ENCODE measurements around the gene LBH. TPM values are rescaled to one million over a fixed set of nuclear protein-coding genes. Genes with fewer than 3 reads are reported as not detected.

The LBH gene
- total RNA-seq, 4 donors from 2014 or later = 120 to 1,007 (median 283) TPM

DNA sequence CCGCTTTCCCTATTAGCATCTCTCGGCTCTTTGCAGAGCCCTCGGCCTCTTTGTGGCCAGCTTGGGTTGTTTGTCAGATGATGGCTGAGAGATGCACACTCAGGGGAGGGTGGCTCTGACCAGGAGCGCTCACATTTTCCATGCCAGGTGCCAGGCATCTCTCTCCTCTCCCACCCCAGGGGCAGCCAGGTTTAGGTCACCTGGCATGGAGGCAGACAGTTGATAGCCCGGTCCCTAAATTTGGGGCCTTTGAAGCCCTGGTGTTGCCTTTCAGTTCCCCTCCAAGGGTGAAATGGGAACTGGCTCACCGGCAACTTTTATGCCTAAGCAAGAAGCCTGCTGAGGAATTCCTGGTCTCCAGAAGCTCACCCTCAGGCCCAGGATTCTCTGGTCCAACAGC is 19.1 kb downstream of the LBH start:
- Histone ChIP-seq H3K4me3 (no peak overlapping the region), H3K9me3 (no peaks in the 10 kb centered on the region), H3K27ac (replicated peaks in 1 of 4) (peak overlapping the region in 3 of 4 donors; percentile 9 to 30 (median 24)), H3K36me3 (peaks cover 0 to 10% (median 3%) of the 10 kb centered on the region in 4 donors), H3K27me3 (no peaks in the 10 kb centered on the region), H3K4me1 (peaks cover 68 to 81% (median 76%) of the 10 kb centered on the region in 4 donors)
- intact Hi-C loops (cut with DNase I) = no loop called here
- WGBS = 91% methylated on average over 6 of the region's 6 CpGs
- DNase-seq (ENCODE audit: extremely low spot score) = no peak
- TF ChIP-seq POLR2A (IDR thresholded peaks at IDR 0.05; ENCODE audit: low read depth) = no peak
- no peak for TF ChIP-seq POLR2AphosphoS5 (IDR thresholded peaks at IDR 0.05)

DNA sequence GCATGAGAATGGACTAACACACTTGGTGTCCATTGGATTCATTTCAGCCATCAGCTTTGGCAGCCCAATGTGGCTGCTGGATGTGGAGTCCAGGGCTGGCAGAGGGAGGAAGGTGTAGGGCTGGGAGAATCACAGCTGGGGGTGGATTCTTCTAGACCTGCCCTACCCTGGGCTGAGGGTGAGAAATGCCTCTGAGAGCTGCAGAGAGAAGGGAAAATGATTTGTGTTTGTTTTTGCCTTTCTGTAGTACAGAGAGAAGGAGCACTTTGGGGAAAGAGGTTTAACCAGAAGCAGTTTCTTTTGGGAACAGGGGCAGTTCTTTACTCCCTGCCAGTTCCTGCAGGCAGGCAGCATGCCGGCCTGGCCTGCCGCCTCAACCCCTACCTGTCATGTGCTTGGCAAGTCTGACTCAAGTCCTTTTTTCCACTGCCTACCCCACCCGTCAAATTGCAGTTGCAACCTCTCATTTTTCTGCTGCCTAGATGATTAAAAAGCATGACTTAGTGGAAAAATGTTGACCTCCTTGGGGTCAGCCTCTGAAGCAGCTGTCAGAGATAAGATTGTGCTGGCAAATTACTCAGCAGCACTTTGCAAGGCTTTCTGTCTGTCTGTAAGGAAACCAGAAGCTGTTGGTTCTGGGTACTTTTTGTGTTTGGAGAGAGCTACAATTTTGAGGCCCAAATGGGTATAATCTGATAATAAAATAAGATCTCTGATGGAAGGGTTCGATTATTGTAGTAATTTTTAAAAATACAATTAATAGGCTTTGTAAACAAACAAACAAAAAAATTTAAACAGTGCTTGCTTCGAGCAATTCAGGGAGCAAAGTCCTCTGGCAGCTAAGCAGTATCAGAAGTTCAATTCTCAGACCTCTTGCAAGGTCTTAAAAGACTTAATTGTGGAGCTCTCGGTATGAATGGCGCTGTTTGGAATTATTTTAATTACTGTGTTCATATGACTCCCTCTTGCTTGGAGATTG is 21.7 kb downstream of the LBH start:
- WGBS = 33% methylated on average over 7 of the region's 7 CpGs
- H3K27ac ChIP-seq (replicated peaks in 1 of 4) = peak overlapping the region; percentile 41 to 76 (median 58)
- intact Hi-C loops (cut with DNase I) = no loop called here
- H3K36me3 ChIP-seq = peaks cover 15 to 33% (median 28%) of the 10 kb centered on the region in 4 donors
- no peak overlapping the region for H3K4me3 ChIP-seq
- no peaks in the 10 kb centered on the region for H3K27me3 ChIP-seq
- TF ChIP-seq POLR2A (IDR thresholded peaks at IDR 0.05; ENCODE audit: low read depth) (no peak), POLR2AphosphoS5 (IDR thresholded peaks at IDR 0.05) (peak; percentile 51 to 65)
- no peaks in the 10 kb centered on the region for H3K9me3 ChIP-seq
- H3K4me1 ChIP-seq = peaks cover 75 to 84% (median 79%) of the 10 kb centered on the region in 4 donors
- DNase-seq (ENCODE audit: extremely low spot score) = no peak

- peaks cover 25 to 44% (median 38%) of the 10 kb centered on the region in 4 donors for H3K36me3 ChIP-seq
- TF ChIP-seq EP300 (IDR thresholded peaks at IDR 0.05) = no peak
- TF ChIP-seq POLR2A (IDR thresholded peaks at IDR 0.05; ENCODE audit: low read depth) = no peak
- TF ChIP-seq POLR2AphosphoS5 (IDR thresholded peaks at IDR 0.05) = no peak
- TF ChIP-seq, protein P1, sequence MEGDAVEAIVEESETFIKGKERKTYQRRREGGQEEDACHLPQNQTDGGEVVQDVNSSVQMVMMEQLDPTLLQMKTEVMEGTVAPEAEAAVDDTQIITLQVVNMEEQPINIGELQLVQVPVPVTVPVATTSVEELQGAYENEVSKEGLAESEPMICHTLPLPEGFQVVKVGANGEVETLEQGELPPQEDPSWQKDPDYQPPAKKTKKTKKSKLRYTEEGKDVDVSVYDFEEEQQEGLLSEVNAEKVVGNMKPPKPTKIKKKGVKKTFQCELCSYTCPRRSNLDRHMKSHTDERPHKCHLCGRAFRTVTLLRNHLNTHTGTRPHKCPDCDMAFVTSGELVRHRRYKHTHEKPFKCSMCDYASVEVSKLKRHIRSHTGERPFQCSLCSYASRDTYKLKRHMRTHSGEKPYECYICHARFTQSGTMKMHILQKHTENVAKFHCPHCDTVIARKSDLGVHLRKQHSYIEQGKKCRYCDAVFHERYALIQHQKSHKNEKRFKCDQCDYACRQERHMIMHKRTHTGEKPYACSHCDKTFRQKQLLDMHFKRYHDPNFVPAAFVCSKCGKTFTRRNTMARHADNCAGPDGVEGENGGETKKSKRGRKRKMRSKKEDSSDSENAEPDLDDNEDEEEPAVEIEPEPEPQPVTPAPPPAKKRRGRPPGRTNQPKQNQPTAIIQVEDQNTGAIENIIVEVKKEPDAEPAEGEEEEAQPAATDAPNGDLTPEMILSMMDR (IDR thresholded peaks at IDR 0.05) = no peak
Observed at GRCh38 chr2:30253873-30254684, 22.7 kb downstream of the LBH start.

GRCh38 chr2:30254685-30255001 is 23.3 kb downstream of the LBH start:
- no peak for DNase-seq (ENCODE audit: extremely low spot score)
- Histone ChIP-seq H3K4me3 (no peak overlapping the region), H3K27ac (replicated peaks in 1 of 4) (peak overlapping the region in 3 of 4 donors; percentile 16 to 54 (median 34)), H3K27me3 (no peaks in the 10 kb centered on the region), H3K4me1 (peaks cover 59 to 68% (median 63%) of the 10 kb centered on the region in 4 donors), H3K9me3 (no peaks in the 10 kb centered on the region), H3K36me3 (peaks cover 31 to 48% (median 42%) of the 10 kb centered on the region in 4 donors)
- TF ChIP-seq, protein P1 (IDR thresholded peaks at IDR 0.05) = no peak
- TF ChIP-seq POLR2A (IDR thresholded peaks at IDR 0.05; ENCODE audit: low read depth) (no peak), EP300 (IDR thresholded peaks at IDR 0.05) (no peak), POLR2AphosphoS5 (IDR thresholded peaks at IDR 0.05) (no peak)
- intact Hi-C loops (cut with DNase I) = no loop called here
- WGBS = 100% methylated on average over 1 of the region's 1 CpG

More at GRCh38 chr2:30253873-30254684, 22.7 kb downstream of the LBH start:
- Histone ChIP-seq H3K27ac (replicated peaks in 1 of 4) (peak overlapping the region in 3 of 4 donors; percentile 54 to 76 (median 65)), H3K4me1 (peaks cover 65 to 73% (median 68%) of the 10 kb centered on the region in 4 donors), H3K27me3 (no peaks in the 10 kb centered on the region), H3K4me3 (no peak overlapping the region), H3K9me3 (no peaks in the 10 kb centered on the region)
- intact Hi-C loops (cut with DNase I) = no loop called here
- WGBS = 87% methylated on average over 9 of the region's 9 CpGs
- no peak for DNase-seq (ENCODE audit: extremely low spot score)

DNA sequence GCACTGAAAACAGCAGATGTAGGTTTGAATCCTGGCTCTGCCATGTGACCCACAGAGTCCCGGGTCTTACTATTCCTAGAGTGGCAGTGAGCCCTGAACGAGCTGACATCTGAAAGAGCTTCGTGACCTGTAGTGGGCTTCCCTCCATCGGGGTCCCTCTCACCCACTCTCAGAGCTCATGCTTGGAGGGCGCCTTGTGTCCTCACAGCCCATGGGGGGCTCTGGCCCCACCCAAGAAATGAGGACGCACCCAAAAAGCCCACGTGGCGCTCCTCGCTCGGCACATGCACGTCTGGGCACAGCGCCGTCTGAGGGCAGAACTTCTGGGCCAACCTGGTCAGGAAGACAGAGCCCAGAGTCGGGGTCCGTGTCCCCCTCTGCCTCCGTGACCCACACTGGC is 23.7 kb downstream of the LBH start:
- 99% methylated on average over 10 of the region's 16 CpGs for WGBS
- H3K27ac ChIP-seq (replicated peaks in 1 of 4) = peak overlapping the region; percentile 2 to 54 (median 25)
- H3K27me3 ChIP-seq = no peaks in the 10 kb centered on the region
- TF ChIP-seq POLR2A (IDR thresholded peaks at IDR 0.05; ENCODE audit: low read depth) (no peak), EP300 (IDR thresholded peaks at IDR 0.05) (no peak), POLR2AphosphoS5 (IDR thresholded peaks at IDR 0.05) (no peak)
- TF ChIP-seq, protein P1 (IDR thresholded peaks at IDR 0.05) = no peak
- H3K4me3 ChIP-seq = no peak overlapping the region
- peaks cover 55 to 64% (median 59%) of the 10 kb centered on the region in 4 donors for H3K4me1 ChIP-seq
- no peaks in the 10 kb centered on the region for H3K9me3 ChIP-seq
- no peak for DNase-seq (ENCODE audit: extremely low spot score)
- intact Hi-C loops (cut with DNase I) = no loop called here
- H3K36me3 ChIP-seq = peaks cover 35 to 52% (median 46%) of the 10 kb centered on the region in 4 donors

Measured in esophagus muscularis mucosa (tissue), 4 donors.